Measurements from ENCODE around the gene COL6A2. TPM values are rescaled to one million over a fixed set of nuclear protein-coding genes. Genes with fewer than 3 reads are reported as not detected.

The COL6A2 gene
- total and polyA plus RNA-seq, 2 of the 4 experiments (the other 2 are of a cell fraction): 208 to 1,065 TPM

DNA sequence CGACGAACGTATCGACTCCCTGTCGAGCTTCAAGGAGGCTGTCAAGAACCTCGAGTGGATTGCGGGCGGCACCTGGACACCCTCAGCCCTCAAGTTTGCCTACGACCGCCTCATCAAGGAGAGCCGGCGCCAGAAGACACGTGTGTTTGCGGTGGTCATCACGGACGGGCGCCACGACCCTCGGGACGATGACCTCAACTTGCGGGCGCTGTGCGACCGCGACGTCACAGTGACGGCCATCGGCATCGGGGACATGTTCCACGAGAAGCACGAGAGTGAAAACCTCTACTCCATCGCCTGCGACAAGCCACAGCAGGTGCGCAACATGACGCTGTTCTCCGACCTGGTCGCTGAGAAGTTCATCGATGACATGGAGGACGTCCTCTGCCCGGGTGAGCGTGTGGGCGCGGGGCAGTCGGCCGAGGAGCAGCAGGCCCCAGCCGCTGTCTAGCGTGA is 28.0 kb downstream of the COL6A2 start:
- no peak overlapping the region for H3K4me2 ChIP-seq (ENCODE audit: low read depth, low read length)
- no peak overlapping the region for H3K9ac ChIP-seq (ENCODE audit: low read depth, low read length)
- H3K14ac ChIP-seq (replicated peaks; ENCODE audit: low read depth, low read length): no peak overlapping the region
- no peak overlapping the region for H4K8ac ChIP-seq (ENCODE audit: low read depth in 2 of 2, low read length in 2 of 2)
- peaks cover 98% of the 10 kb centered on the region for H3K36me3 ChIP-seq (ENCODE audit: control insufficient read depth, insufficient read depth, low read length)
- peak overlapping the region; percentile 49 for H2AFZ ChIP-seq (replicated peaks; ENCODE audit: low read length, poor library complexity)
- peaks cover 99% of the 10 kb centered on the region for H4K20me1 ChIP-seq (ENCODE audit: insufficient read depth, low read length)
- H3K56ac ChIP-seq (ENCODE audit: extremely low read depth, insufficient read depth, low read length): no peak overlapping the region
- no peak overlapping the region for H3K23ac ChIP-seq (ENCODE audit: low read depth, low read length)
- intact Hi-C loops (cut with micrococcal nuclease) (no loop called here), in situ Hi-C loops (cut with MboI; ENCODE audit: low sequenced_read_pairs) (no loop called here), dilution Hi-C loops (cut with HindIII; ENCODE audit: low sequenced_read_pairs, unreplicated experiment) (no loop called here)
- H3K4ac ChIP-seq (ENCODE audit: low read depth, low read length): no peak overlapping the region
- no peak overlapping the region for H3K18ac ChIP-seq (ENCODE audit: low read depth, low read length)
- peaks cover 15 to 85% of the 10 kb centered on the region in 2 experiments for H3K79me1 ChIP-seq (ENCODE audit: low read depth in 1 of 2, low read length in 2 of 2)
- no peak overlapping the region for H3K4me3 ChIP-seq (ENCODE audit: insufficient read depth, low read depth, low read length)
- H3K4me1 ChIP-seq (ENCODE audit: control insufficient read depth, insufficient read depth, low read length): peaks cover 9% of the 10 kb centered on the region; the same call in 1 of the 2 replicates
- TSS peak; percentile 94 for BruUV-seq (replicated peaks)
- no peak for ATAC-seq (ENCODE audit: low read depth)
- H3K9me1 ChIP-seq (ENCODE audit: insufficient read depth, low read length): peaks cover 26% of the 10 kb centered on the region
- ChIA-PET CTCF (no interaction called here), POLR2A (ENCODE audit: unreplicated experiment) (no interaction called here)
- no peak overlapping the region for H2BK15ac ChIP-seq (ENCODE audit: low read depth, low read length)
- no peak for DNase-seq
- no peak overlapping the region for H2BK5ac ChIP-seq (ENCODE audit: low read depth, low read length, poor library complexity, severe bottlenecking)
- H3K9me3 ChIP-seq (ENCODE audit: control insufficient read depth, insufficient read depth, low read length): no peaks in the 10 kb centered on the region
- H2BK120ac ChIP-seq (ENCODE audit: low read depth, low read length): no peak overlapping the region
- H2AK9ac ChIP-seq (replicated peaks; ENCODE audit: low read depth, low read length, poor library complexity): peak overlapping the region; percentile 61
- no peaks in the 10 kb centered on the region for H3K27me3 ChIP-seq (ENCODE audit: control insufficient read depth, insufficient read depth, low read length)
- no peak overlapping the region for H2BK20ac ChIP-seq (ENCODE audit: low read depth, low read length)
- H2AK5ac ChIP-seq (ENCODE audit: low read depth, low read length): no peak overlapping the region
- no peak overlapping the region for H3K27ac ChIP-seq (ENCODE audit: insufficient read depth, low read length)
- 92% methylated on average over 43 of the region's 47 CpGs; no CpG with 5 or more reads in 1 of the 2 experiments for WGBS, 2 experiments (ENCODE audit: extremely low coverage in 2 of 2, insufficient read length in 1 of 2)
- no peak for TF ChIP-seq NFE2L2 (IDR thresholded peaks at IDR 0.05; ENCODE audit: low read depth, low read length)
- H4K5ac ChIP-seq (ENCODE audit: low read depth, low read length): no peak overlapping the region
- no peak overlapping the region for H4K91ac ChIP-seq (ENCODE audit: insufficient read depth, low read depth, low read length)
